Spleen (tissue), 7 donors: ENCODE results near the gene SDK1.

Experiments used
- POLR2A ChIP-seq, 3 donors: fragments of 450-650 bp; IDR thresholded peaks; one replicate each; pipeline ENCODE4 v1.5.1; 2017; ENCODE audit warnings: antibody characterized with exemption in 3 of 3, mild to moderate bottlenecking in 1 of 3
- TF ChIP-seq, protein P1 (sequence below), 11 experiments: fragments of 200-600 bp in 7 of 11; fragments of 450-650 bp in 4 of 11; sonication (generic) in 4 of 11; IDR thresholded peaks in 8 of 11; conservative IDR thresholded peaks in 3 of 11; 1 replicate in 7 of 11; 2 replicates in 4 of 11; pipeline versions ENCODE4 v1.4.0 to v1.8.0; 2016 to 2021; ENCODE audit warnings: antibody characterized with exemption in 11 of 11, inconsistent platforms in 4 of 11, mild to moderate bottlenecking in 1 of 11
- donor health status: DM: no; HTN: no; CAD: no; lungs with moderate emphysema.
- donor health status: DM: no; HTN: no; CAD: no.
- donor health status: DM: no; HTN: no; CAD: no.

DNA sequence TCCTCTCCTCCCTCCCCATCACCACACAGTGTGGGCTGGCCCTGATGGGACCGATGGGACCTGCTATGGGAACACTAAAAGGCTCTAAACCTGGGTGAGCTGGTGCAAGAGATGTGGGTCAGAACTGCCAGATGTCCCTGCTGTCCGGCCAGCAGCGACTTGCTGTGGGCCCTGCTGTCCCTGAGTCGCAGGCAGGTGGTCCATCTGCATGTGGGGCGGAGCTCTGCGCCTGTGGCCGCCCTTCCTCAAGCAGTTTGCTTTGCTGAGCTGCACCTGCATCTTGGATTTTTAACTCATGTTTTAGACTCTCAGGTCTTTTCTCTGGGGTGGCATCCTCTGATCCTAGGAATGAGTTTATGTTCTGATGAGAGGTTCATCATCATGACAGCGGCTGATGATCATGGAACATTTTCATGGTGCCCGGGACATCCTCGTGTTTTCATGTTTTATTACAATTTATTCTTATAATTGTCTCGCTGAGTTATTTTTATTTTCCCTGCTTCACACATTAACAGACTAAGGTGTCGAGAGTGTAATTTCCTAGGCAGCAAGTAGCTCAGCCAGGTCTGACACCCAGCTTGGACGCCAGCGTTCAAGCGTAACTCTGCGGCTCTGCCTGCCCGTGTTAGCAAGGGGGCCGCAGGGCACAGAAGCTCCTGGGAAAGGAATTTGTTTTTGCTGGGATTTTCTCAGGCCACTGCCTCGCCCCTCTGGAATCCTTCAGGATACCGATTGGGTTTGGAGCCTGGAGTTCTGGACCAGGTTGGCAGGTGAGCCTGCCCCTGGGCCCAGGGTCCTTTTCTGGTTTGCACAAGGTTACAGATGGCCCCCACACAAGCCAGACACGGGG is 765.8 kb downstream of the SDK1 start:
- TF ChIP-seq, protein P1, sequence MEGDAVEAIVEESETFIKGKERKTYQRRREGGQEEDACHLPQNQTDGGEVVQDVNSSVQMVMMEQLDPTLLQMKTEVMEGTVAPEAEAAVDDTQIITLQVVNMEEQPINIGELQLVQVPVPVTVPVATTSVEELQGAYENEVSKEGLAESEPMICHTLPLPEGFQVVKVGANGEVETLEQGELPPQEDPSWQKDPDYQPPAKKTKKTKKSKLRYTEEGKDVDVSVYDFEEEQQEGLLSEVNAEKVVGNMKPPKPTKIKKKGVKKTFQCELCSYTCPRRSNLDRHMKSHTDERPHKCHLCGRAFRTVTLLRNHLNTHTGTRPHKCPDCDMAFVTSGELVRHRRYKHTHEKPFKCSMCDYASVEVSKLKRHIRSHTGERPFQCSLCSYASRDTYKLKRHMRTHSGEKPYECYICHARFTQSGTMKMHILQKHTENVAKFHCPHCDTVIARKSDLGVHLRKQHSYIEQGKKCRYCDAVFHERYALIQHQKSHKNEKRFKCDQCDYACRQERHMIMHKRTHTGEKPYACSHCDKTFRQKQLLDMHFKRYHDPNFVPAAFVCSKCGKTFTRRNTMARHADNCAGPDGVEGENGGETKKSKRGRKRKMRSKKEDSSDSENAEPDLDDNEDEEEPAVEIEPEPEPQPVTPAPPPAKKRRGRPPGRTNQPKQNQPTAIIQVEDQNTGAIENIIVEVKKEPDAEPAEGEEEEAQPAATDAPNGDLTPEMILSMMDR (IDR thresholded peaks at IDR 0.05 in 8 of 11, conservative IDR thresholded peaks at IDR 0.05 in 3 of 11) = no peak
- TF ChIP-seq POLR2A (IDR thresholded peaks at IDR 0.05) = no peak
